Epithelial cell of esophagus (primary cell): ENCODE results near the gene HNF4A.

Experiments used
- DNase-seq: peaks from one replicate; pipeline ENCODE4 v3.0.0; 2010; ENCODE audit warnings: low read depth
- H3K4me3 ChIP-seq: 2 replicates; pipeline ENCODE4 v1.5.1; 2011; ENCODE audit warnings: mild to moderate bottlenecking, low read length, control low read depth
- TF ChIP-seq, protein P1 (sequence below): IDR thresholded peaks from 2 replicates; pipeline ENCODE4 v1.5.1; 2011; ENCODE audit warnings: low read depth, mild to moderate bottlenecking, low read length, control low read depth, inconsistent platforms; ENCODE audit not compliant: insufficient read depth; ENCODE audit errors: missing control alignments

Gene HNF4A

DNA sequence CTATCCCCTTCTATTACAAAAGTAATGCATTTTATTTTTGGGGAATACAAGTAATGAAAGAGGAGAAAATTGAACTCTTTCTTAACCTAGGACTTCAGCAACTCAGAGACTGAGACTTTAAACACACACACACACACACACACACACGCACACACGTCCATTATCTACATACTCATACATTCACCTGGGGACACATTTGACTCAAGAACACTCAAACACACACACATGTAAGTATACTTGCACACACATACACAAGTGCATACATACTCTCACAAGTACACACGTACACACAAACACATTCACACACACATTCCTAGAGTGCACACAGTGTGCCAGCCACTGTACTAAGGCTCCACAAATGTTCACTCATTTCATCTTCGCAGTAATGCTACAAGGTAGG is 20.8 kb upstream of the HNF4A start:
- no peak overlapping the region for H3K4me3 ChIP-seq
- TF ChIP-seq, protein P1, sequence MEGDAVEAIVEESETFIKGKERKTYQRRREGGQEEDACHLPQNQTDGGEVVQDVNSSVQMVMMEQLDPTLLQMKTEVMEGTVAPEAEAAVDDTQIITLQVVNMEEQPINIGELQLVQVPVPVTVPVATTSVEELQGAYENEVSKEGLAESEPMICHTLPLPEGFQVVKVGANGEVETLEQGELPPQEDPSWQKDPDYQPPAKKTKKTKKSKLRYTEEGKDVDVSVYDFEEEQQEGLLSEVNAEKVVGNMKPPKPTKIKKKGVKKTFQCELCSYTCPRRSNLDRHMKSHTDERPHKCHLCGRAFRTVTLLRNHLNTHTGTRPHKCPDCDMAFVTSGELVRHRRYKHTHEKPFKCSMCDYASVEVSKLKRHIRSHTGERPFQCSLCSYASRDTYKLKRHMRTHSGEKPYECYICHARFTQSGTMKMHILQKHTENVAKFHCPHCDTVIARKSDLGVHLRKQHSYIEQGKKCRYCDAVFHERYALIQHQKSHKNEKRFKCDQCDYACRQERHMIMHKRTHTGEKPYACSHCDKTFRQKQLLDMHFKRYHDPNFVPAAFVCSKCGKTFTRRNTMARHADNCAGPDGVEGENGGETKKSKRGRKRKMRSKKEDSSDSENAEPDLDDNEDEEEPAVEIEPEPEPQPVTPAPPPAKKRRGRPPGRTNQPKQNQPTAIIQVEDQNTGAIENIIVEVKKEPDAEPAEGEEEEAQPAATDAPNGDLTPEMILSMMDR, result no peak
- DNase-seq, result no peak

DNA sequence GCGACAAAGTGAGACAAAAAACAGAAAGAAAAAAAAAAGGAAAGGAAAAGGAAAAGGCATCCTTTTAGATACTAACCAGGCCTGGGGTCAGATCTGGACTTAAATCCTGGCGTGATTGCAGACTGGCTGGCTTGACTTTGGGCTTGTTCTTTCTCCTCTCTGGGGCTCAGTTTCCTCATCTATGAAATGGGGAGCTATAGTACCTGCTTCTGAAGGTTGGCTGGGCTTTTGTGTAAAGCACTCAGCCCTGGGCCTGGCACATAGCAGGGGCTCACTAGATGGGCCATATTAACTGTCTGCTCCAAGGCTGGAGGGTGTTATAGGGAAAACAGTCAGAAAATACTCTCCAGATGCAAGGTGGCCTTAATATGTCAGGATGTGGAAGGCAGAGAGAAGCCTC is 19.8 kb upstream of the HNF4A start:
- no peak for DNase-seq
- H3K4me3 ChIP-seq, result no peak overlapping the region
- TF ChIP-seq, protein P1, result no peak

DNA sequence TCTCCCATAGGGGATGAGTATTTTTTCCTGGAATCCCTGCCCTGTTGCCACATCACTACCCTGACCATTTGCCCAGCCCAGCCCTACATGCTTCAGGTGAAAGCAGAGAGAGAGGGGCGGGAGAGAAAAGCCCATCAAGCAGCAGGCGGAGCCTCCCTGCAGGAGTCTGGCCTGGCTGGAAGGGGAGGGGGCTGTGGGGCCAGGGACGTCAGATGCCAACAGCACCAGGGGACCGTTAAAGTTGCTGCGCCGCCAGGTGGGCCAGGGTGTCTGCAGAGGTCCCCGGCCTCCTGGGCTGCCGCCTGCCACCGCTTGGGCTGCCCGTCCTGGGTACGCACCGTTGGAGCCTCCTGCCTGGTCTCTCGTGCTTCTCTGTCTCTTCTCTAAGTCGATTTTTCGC is 19.4 kb upstream of the HNF4A start:
- TF ChIP-seq, protein P1, result no peak
- no peak for DNase-seq
- no peak overlapping the region for H3K4me3 ChIP-seq

DNA sequence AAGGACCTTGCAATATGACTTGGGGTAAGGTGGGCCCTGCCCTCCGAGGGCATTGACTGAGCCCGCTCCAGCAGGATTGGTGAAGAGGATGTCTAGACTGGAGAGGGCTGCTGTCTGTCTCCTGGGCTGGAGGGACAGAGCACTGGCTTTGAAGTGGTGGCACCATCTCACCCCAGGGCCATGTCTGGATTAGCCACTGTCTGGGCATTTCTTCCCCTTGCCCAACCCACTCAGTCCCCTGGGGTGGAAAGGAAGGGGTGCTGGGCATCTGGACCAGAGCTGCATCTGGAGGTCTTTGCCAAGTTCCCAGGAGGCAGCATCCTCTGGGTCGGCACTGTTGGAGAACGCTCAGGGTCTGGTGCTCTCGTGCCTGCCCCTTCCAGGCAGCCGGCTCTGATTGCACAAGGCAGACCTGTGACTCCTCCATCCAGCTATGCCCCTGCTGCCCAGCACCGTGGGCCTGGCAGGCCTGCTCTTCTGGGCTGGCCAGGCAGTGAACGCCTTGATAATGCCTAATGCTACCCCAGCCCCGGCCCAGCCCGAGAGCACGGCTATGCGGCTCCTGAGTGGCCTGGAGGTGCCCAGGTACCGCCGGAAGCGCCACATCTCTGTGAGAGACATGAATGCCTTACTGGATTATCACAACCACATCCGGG is 18.6 kb upstream of the HNF4A start, which contains the start of gene R3HDML:
Gene R3HDML, plus strand, starts transcription at position 319 of the 656 bp plus-strand sequence. Its CDS starts 115 bp downstream, at position 434.
- TF ChIP-seq, protein P1, result no peak
- no peak for DNase-seq

DNA sequence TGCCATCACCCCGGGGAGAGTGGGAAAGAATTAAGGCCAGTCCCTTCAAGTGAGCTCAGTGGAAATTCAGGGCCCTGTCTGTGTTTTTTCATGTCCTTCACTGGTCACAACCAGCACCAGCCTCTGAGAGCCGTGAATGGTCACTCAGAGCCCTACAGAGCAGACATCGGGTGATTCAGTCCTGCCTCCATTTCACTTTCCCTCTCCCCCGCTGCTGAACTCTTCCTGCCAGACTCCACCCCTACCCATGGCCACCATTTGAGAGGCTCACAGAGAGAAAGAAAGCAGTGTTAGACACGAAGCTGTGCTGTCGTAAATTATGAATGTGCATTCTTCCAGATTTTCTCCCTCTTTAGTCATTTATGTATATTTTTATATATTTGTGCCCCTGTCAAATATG is 13.3 kb upstream of the HNF4A start:
- H3K4me3 ChIP-seq, result no peak overlapping the region
- TF ChIP-seq, protein P1, result no peak
- DNase-seq, result no peak

More for the DNA sequence above, 18.6 kb upstream of the HNF4A start, which contains the start of gene R3HDML:
- no peak within 1 kb of the TSS for H3K4me3 ChIP-seq

DNA sequence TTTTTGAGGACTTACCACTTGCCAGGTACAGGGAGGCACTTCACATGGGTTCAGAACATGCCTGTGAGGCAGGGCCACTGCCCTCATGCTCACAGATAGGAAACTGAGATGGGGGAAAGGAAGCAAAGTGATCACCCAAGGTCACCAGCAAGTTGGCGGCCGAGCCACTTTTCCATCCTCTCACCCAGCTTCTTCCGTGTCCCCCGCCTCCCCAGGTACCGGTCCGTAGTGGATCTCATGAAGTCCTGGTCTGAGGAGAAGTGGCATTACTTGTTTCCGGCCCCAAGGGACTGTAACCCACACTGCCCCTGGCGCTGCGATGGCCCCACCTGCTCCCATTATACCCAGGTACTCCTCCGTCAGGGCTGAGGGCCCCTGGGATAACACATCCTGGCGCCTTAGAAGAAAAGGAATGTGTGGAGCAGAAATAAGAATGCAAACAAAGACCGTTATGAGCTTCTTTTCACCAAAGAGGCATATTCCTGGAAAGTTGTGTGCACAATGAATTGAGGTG is 12.3 kb upstream of the HNF4A start:
- H3K4me3 ChIP-seq, result no peak overlapping the region
- TF ChIP-seq, protein P1, result no peak
- DNase-seq, result no peak

DNA sequence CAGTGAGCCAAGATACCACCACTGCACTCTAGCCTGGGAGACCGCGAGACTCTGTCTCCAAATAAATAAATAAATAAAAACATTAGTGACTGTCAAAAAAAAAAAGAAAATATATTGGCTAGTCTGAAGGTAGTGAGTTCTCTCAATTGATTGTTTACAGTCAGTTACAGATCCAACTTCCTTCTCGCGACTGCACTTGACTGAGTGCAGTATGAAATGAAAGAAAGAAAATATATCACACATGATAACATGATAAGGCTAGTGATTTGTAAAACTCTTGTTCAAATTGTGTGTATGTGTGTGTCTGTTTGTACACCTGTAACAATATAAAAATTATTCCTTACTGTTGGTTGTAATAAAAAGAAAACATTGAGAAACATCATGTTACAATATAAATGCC is 10.8 kb upstream of the HNF4A start:
- TF ChIP-seq, protein P1, result no peak
- DNase-seq, result no peak
- H3K4me3 ChIP-seq, result no peak overlapping the region
